Measurements from ENCODE around the gene HNRNPF.
A peak's percentile ranks its signal among the peaks of the same experiment; 100 is the strongest.
"Not testable (repeated sequence)": the region's sequence is repeated elsewhere in the genome, so short reads cannot be mapped to it uniquely, and the experiment has no call there.

HNRNPF gene

GRCh38 chr10:43353495-43354329 is 55.3 kb downstream of the HNRNPF start:
- FAIRE-seq (no peak), DNase-seq (ENCODE audit: insufficient read length, low spot score) (no peak)

GRCh38 chr10:43352951-43353350 is 56.0 kb downstream of the HNRNPF start:
- no peak for FAIRE-seq
- DNase-seq (ENCODE audit: insufficient read length, low spot score), result no peak

- DNase-seq (ENCODE audit: insufficient read length, low spot score) (no peak), FAIRE-seq (no peak)
Measured at GRCh38 chr10:43351301-43351700, 57.7 kb downstream of the HNRNPF start.

- FAIRE-seq, result no peak
Measured at GRCh38 chr10:43350686-43351085, 58.3 kb downstream of the HNRNPF start.

GRCh38 chr10:43350156-43350555 is 58.8 kb downstream of the HNRNPF start:
- DNase-seq (ENCODE audit: insufficient read length, low spot score) (no peak), FAIRE-seq (no peak)

More at GRCh38 chr10:43350686-43351085, 58.3 kb downstream of the HNRNPF start:
- no peak for DNase-seq (ENCODE audit: insufficient read length, low spot score)

- DNase-seq (ENCODE audit: insufficient read length, low spot score) (peak; percentile 97), FAIRE-seq (peak; percentile 93)
Measured at GRCh38 chr10:43348511-43349312, 60.3 kb downstream of the HNRNPF start.

- FAIRE-seq, result no peak
- no peak for DNase-seq (ENCODE audit: insufficient read length, low spot score)
Measured at GRCh38 chr10:43347997-43348396, 61.0 kb downstream of the HNRNPF start.

GRCh38 chr10:43344051-43344450 is 64.9 kb downstream of the HNRNPF start:
- FAIRE-seq (no peak), DNase-seq (ENCODE audit: insufficient read length, low spot score) (no peak)

GRCh38 chr10:43343126-43343525 is 65.9 kb downstream of the HNRNPF start:
- DNase-seq (ENCODE audit: insufficient read length, low spot score) (no peak), FAIRE-seq (no peak)

- FAIRE-seq (no peak), DNase-seq (ENCODE audit: insufficient read length, low spot score) (no peak)
Measured at GRCh38 chr10:43342279-43343125, 66.5 kb downstream of the HNRNPF start.

- no peak for DNase-seq (ENCODE audit: insufficient read length, low spot score)
- no peak for FAIRE-seq
Measured at GRCh38 chr10:43341450-43341849, 67.5 kb downstream of the HNRNPF start.

GRCh38 chr10:43340619-43341018 is 68.4 kb downstream of the HNRNPF start:
- no peak for FAIRE-seq
- DNase-seq (ENCODE audit: insufficient read length, low spot score), result no peak

GRCh38 chr10:43340101-43340500 is 68.9 kb downstream of the HNRNPF start:
- DNase-seq (ENCODE audit: insufficient read length, low spot score) (no peak), FAIRE-seq (no peak)

GRCh38 chr10:43339136-43339535 is 69.8 kb downstream of the HNRNPF start:
- FAIRE-seq (no peak), DNase-seq (ENCODE audit: insufficient read length, low spot score) (no peak)

GRCh38 chr10:43338117-43338516 is 70.9 kb downstream of the HNRNPF start:
- FAIRE-seq, result no peak

GRCh38 chr10:43337536-43337935 is 71.5 kb downstream of the HNRNPF start:
- not testable (repeated sequence) for DNase-seq (ENCODE audit: insufficient read length, low spot score); FAIRE-seq

More at GRCh38 chr10:43338117-43338516, 70.9 kb downstream of the HNRNPF start:
- DNase-seq (ENCODE audit: insufficient read length, low spot score), result no peak

GRCh38 chr10:43336641-43337318 is 72.2 kb downstream of the HNRNPF start:
- FAIRE-seq (no peak), DNase-seq (ENCODE audit: insufficient read length, low spot score) (no peak)

- no peak for FAIRE-seq
- no peak for DNase-seq (ENCODE audit: insufficient read length, low spot score)
Measured at GRCh38 chr10:43336061-43336460, 72.9 kb downstream of the HNRNPF start.

Measured in GM19239 (cell line).